Activated B cell treated with CpG ODN at 0.5 μM for 24 hours (primary cell): Measurements from ENCODE around the gene COPA. TPM values are rescaled to one million over a fixed set of nuclear protein-coding genes. Genes with fewer than 3 reads are reported as not detected.

Experiments used
- ATAC-seq: fragments of 200-7000 bp; cut with Tn5 transposase; one replicate; pipeline ENCODE4 v1.10.0; 2021; ENCODE audit warnings: low read depth, mild to moderate bottlenecking, moderate library complexity
- CTCF ChIA-PET: fragments of 350-600 bp; sonication (Branson Sonifier 250); formaldehyde crosslinking; loops from one replicate; lab custom pipeline; 2021; ENCODE audit warnings: antibody characterized with exemption; lab: Charles Lee
- POLR2A ChIA-PET: fragments of 350-600 bp; sonication (Branson Sonifier 250); formaldehyde crosslinking; loops from one replicate; lab custom pipeline; 2021; ENCODE audit warnings: antibody characterized with exemption; lab: Charles Lee
- DNase-seq: peaks from one replicate; pipeline ENCODE4 v3.0.0; 2022
- H3K27ac Mint-ChIP-seq: one replicate; pipeline ENCODE4 v1.8.0; 2020; ENCODE audit warnings: mixed read lengths
- H3K27me3 Mint-ChIP-seq: one replicate; pipeline ENCODE4 v1.8.0; 2021; ENCODE audit warnings: mixed read lengths
- H3K36me3 Mint-ChIP-seq: one replicate; pipeline ENCODE4 v1.8.0; 2021; ENCODE audit warnings: low read depth, mixed read lengths
- H3K4me1 Mint-ChIP-seq: one replicate; pipeline ENCODE4 v1.8.0; 2021; ENCODE audit warnings: mixed read lengths
- H3K4me3 Mint-ChIP-seq: one replicate; pipeline ENCODE4 v1.8.0; 2020; ENCODE audit warnings: mild to moderate bottlenecking, mixed read lengths
- H3K9me3 Mint-ChIP-seq: one replicate; pipeline ENCODE4 v1.8.0; 2020; ENCODE audit warnings: mixed read lengths
- CTCF ChIP-seq: fragments of 200-600 bp; IDR thresholded peaks from one replicate; pipeline ENCODE4 v1.8.0; 2022; ENCODE audit warnings: antibody characterized with exemption, mild to moderate bottlenecking
- intact Hi-C: fragments of 100-400 bp; cut with micrococcal nuclease; formaldehyde crosslinking; loops from one replicate; pipeline ENCODE4 v1.15.1; 2024
- total RNA-seq: library from RNA; stranded (reverse); gene quantifications from 2 replicates; pipeline ENCODE4 v1.2.3, GENCODE V29; 2022

Gene COPA
- total RNA-seq, 1 donor from 2014 or later, result 174 TPM

- Mint-ChIP-seq H3K4me3 (peak overlapping the region; percentile 99), H3K27ac (peak overlapping the region; percentile 98), H3K36me3 (peaks cover 31% of the 10 kb centered on the region), H3K4me1 (peaks cover 51% of the 10 kb centered on the region), H3K9me3 (no peaks in the 10 kb centered on the region), H3K27me3 (no peaks in the 10 kb centered on the region)
- ATAC-seq (no peak), DNase-seq (no peak)
- ChIA-PET CTCF (interaction anchor here (0.7 to 10.0 kb wide), 3 partner anchors 9 to 345 kb away, joined by 3 to 54 read pairs (median 16); no protein-coding TSS in a partner anchor), POLR2A (interaction anchor here (0.6 to 3.5 kb wide), 12 partner anchors 8 to 1139 kb away, joined by 3 to 46 read pairs (median 6); partner anchors contain the start of genes IGSF8, PEA15 and PEX19)
- intact Hi-C loops, result loop anchor here (1.0 to 10.0 kb wide), 3 partner anchors 56 to 336 kb away; partner anchors contain the start of gene TAGLN2
- no peak for TF ChIP-seq CTCF
Measured at GRCh38 chr1:160260406-160261382, 82.4 kb downstream of the COPA start.

- H3K27ac Mint-ChIP-seq, result no peak overlapping the region
- POLR2A ChIA-PET, result interaction anchor here (1.1 kb wide), 1 partner anchor 27 kb away, joined by 3 read pairs; the partner anchor contains the start of gene PEX19
- intact Hi-C loops, result no loop called here
- CTCF ChIA-PET, result interaction anchor here (10.0 kb wide), 1 partner anchor 33 kb away, joined by 54 read pairs; no protein-coding TSS in a partner anchor
- DNase-seq (no peak), ATAC-seq (no peak)
- no peak overlapping the region for H3K4me3 Mint-ChIP-seq
- TF ChIP-seq CTCF, result no peak
- H3K27me3 Mint-ChIP-seq, result no peaks in the 10 kb centered on the region
- no peaks in the 10 kb centered on the region for H3K9me3 Mint-ChIP-seq
- H3K36me3 Mint-ChIP-seq, result peaks cover 39% of the 10 kb centered on the region
- peaks cover 45% of the 10 kb centered on the region for H3K4me1 Mint-ChIP-seq
Measured at GRCh38 chr1:160258177-160258798, 84.8 kb downstream of the COPA start.

GRCh38 chr1:160257411-160258015 lies 85.5 kb downstream of the COPA start:
- CTCF ChIA-PET, result interaction anchor here (0.7 to 2.1 kb wide), 4 partner anchors 34 to 212 kb away, joined by 3 to 6 read pairs (median 4); no protein-coding TSS in a partner anchor
- intact Hi-C loops, result no loop called here
- ATAC-seq (no peak), DNase-seq (no peak)
- TF ChIP-seq CTCF, result no peak
- H3K36me3 Mint-ChIP-seq, result peaks cover 44% of the 10 kb centered on the region
- H3K27ac Mint-ChIP-seq, result no peak overlapping the region
- peaks cover 40% of the 10 kb centered on the region for H3K4me1 Mint-ChIP-seq
- POLR2A ChIA-PET, result interaction anchor here (1.1 kb wide), 1 partner anchor 28 kb away, joined by 3 read pairs; the partner anchor contains the start of gene PEX19
- H3K4me3 Mint-ChIP-seq, result no peak overlapping the region
- no peaks in the 10 kb centered on the region for H3K27me3 Mint-ChIP-seq
- H3K9me3 Mint-ChIP-seq, result no peaks in the 10 kb centered on the region

- ChIA-PET CTCF (interaction anchor here (0.7 to 2.1 kb wide), 4 partner anchors 35 to 211 kb away, joined by 3 to 6 read pairs (median 4); no protein-coding TSS in a partner anchor), POLR2A (interaction anchor here (0.7 kb wide), 1 partner anchor 1469 kb away, joined by 3 read pairs; no protein-coding TSS in a partner anchor)
- Mint-ChIP-seq H3K27me3 (no peaks in the 10 kb centered on the region), H3K4me1 (peaks cover 40% of the 10 kb centered on the region), H3K4me3 (no peak overlapping the region), H3K9me3 (no peaks in the 10 kb centered on the region), H3K27ac (no peak overlapping the region), H3K36me3 (peaks cover 43% of the 10 kb centered on the region)
- intact Hi-C loops, result no loop called here
- DNase-seq, result no peak
- no peak for ATAC-seq
- TF ChIP-seq CTCF, result no peak
Measured at GRCh38 chr1:160256396-160257046, 86.5 kb downstream of the COPA start.
